HG03139 (cell line): ENCODE measurements around the gene CCNK.

Experiments
- ATAC-seq: cut with Tn5 transposase; IDR thresholded peaks from one replicate; pipeline ENCODE4 v1.9.1; 2021; ENCODE audit not compliant: unreplicated experiment

The CCNK gene

GRCh38 chr14:99532310-99532709 lies 51.1 kb downstream of the CCNK start:
- no peak for ATAC-seq

DNA sequence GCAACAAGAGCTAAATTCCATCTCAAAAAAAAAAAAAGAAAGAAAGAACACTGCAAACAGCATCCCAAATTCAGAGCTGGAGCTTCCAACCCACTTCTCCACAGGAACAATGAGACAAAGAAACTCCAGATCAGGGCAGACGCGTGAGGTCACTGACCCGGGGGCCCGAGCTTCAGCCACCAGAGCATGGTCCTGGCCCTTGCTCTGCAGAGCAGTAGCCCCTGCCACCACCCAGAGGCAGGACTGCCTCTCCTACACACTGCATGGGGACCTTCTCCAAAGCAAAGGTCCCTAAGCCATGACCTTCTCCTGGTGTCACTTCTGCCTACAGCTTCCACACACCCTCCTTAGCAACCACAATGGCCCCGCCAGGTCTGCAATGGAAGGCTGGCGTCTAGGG lies 53.1 kb downstream of the CCNK start:
- ATAC-seq: no peak

DNA sequence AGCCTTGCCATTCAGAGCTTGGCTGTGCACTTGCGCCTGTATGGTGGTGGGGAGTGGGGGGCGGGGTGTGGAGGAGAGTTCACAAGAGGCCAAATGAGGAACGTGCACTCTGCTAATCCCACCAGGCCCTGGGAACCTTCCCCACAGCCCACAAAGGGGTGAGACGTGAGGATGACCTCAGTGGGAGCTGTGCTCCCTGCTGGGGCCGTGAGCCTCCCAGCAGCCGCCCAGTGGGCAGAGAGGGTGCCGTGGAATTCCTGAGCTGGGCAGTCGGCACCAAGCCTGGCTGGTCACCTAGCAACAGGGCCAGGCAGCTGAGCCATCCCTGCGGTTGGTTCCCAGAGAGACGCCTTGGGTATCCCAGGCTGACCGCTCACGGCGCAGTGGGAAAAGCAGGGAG lies 53.7 kb downstream of the CCNK start:
- no peak for ATAC-seq

DNA sequence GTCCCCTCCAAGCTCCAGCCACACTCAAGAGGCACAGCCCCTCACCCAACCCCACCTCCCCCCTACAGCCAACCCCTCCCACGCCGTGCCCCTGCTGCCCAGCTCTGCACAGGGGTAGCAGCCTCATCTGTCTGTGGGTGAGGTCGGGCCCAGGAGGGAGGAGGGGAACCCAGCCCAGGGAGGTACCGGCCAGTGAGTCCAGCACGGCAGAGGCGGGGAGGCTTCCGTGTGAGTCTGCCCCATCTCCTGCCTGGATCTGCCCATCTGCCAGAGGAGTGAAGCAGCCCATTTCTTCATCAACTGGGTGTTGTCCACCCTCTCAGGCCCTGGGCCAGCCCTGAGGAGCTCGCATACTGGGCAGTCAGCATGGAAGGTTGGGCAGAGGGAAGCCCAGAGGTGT lies 54.2 kb downstream of the CCNK start:
- no peak for ATAC-seq

DNA sequence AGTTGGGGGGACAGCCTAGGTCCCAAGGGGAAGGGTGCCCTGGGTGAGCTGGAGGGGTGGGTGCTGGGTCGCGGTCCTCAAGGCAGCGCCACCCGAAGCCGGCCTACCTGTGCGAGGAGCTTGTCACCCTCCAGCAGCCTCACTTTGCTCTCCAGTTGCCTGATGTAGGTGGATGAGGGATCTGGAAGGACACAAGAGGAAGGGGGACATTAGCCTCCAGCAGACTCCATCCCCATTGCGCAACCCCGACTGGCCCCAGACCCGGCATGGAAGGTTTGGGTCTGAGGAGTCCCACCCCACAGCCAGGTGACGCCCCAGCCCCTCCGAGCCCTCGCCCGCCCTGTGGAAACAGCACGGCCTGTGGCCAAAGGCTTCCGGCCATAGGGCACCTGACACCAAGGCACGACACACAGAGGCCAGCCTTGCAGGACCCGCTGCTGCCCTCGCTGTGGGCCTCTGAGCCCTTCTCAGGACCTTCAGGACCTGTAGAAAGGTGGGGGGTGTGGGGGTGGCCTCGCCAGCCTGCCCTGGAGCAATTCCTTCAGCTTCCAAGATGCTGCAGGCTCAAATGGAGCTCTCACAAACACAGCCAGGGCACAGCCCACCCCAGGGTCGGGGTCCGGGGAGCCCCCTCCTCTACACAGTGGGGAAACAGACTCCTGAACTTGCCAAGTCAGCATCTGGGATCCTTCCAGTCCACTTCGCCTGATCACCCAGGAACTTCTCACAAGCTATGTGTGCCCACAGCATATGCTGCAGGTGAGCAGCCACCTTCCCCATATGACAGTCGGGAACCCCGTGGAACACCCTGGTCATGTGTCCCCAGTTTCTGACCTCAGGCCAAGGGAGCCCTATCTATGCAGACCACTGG lies 54.9 kb downstream of the CCNK start:
- ATAC-seq: no peak

DNA sequence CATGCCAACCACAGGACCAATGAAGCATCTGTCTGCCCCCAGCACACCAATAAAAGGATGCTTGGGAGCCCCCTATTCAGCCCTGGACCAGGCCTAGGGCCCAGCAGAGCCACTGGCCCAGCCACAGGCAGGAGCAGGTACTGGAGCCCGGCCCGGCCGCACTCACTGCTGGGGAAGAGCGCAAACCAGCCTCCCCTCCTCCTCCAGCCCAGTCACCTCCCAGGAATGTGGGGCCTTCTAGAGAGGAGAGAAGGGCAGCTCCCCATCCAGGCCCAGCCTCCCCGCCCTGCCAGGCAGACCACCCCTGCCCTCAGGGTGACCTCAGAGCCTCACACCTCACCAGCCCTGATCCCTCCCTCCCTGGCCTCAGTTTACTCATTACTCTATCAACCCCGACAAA lies 56.2 kb downstream of the CCNK start:
- no peak for ATAC-seq

- no peak for ATAC-seq
These were observed 57.1 kb downstream of the CCNK start for GRCh38 chr14:99538275-99538674.

- ATAC-seq: no peak
These were observed 57.5 kb downstream of the CCNK start for GRCh38 chr14:99538733-99539132.

GRCh38 chr14:99539491-99539890 lies 58.3 kb downstream of the CCNK start:
- no peak for ATAC-seq

- ATAC-seq: no peak
These were observed 59.2 kb downstream of the CCNK start for GRCh38 chr14:99540196-99541032.

- no peak for ATAC-seq
These were observed 60.0 kb downstream of the CCNK start for GRCh38 chr14:99541211-99541610.

GRCh38 chr14:99541677-99542470 lies 60.7 kb downstream of the CCNK start:
- ATAC-seq: no peak

DNA sequence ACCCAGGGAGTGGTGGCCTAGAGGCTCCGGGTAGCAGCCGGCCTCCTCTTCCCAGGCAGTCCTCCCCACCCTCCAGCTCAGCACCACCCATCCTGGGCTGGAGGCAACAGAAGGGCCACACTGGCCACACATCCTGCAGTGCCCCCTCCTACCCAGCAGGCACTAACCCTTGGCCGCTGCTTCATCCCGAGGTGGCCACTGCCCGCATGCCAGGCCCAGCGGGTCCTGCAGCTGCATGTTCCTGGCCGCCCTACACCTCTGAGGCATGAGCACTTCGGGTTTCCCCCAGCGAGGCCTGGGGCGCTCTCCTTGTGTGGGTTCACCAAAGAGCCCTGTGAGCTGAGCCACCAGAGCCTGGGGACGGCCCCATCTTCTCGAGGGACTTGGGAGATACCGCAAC lies 61.4 kb downstream of the CCNK start:
- no peak for ATAC-seq

DNA sequence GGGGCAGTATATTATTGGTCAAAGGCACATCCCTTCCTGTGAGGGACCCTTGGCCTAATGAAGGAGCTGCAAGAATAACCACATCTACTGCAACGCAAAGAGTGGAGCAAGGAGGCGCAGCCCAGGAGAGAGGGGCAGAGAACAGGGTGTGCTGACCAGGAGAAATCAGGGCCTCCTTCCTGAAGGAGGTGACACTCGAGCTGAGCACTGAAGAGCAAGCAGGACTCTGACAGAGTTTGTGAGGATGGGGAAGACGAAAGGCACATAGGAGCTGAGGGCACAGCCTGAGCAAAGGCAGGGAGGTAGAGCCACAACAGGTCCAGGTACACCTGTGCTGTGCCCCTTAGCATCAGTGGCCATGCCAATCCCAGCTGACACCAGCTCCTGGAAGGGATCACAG lies 62.2 kb downstream of the CCNK start:
- no peak for ATAC-seq

DNA sequence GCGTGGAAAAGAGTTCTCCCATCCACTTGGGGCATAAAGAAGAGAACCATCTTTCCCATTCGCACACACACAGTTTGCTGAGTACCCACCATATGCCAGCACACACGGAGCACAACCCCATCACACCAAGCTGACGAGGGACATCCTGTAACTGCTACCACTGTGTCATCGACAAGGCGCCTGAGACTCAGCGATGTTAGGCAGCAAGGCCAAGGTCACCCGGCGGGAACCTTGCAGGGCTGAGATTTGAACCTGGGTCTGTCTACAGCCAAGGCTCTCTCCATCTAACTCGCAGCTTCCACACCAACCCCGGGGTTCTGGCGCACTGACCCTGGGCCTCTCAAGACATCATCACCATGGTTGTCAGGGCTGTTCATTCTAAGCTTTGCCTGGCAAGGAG lies 62.8 kb downstream of the CCNK start:
- ATAC-seq: no peak

- no peak for ATAC-seq
These were observed 63.8 kb downstream of the CCNK start for GRCh38 chr14:99544991-99545390.

GRCh38 chr14:99545586-99545985 lies 64.4 kb downstream of the CCNK start:
- ATAC-seq: no peak

DNA sequence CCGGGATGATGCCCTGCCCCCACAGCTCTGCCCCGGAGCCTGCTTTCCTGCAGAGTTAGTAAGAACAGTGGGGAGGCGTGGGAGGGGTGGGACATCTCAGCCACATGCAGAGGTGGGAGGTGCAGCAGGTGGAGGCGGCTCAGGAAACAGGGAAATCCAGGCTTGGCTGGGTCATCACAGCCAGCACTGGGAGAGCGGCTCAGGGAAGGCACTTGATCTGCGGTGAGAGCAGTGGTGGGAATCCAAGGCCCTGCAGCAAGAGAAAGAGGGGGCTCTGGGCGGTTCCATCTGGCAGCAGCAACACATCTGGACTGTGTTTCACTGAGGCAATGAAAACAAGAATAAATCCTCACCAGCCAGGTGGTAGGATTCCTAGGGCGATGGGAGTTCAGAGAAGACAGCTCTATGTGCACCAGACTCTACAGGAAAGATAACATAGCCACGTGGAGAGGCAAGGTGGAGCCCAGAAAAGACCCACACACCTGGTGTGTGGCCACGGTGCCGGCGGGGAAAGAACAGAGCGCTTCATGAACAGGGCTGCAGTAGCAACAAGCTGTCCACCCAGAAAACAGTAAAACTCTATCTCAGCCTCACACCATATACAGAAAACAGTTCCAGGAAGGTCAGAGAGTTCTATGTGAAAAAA lies 65.1 kb downstream of the CCNK start:
- no peak for ATAC-seq

GRCh38 chr14:99548255-99548654 lies 67.0 kb downstream of the CCNK start:
- ATAC-seq: no peak

DNA sequence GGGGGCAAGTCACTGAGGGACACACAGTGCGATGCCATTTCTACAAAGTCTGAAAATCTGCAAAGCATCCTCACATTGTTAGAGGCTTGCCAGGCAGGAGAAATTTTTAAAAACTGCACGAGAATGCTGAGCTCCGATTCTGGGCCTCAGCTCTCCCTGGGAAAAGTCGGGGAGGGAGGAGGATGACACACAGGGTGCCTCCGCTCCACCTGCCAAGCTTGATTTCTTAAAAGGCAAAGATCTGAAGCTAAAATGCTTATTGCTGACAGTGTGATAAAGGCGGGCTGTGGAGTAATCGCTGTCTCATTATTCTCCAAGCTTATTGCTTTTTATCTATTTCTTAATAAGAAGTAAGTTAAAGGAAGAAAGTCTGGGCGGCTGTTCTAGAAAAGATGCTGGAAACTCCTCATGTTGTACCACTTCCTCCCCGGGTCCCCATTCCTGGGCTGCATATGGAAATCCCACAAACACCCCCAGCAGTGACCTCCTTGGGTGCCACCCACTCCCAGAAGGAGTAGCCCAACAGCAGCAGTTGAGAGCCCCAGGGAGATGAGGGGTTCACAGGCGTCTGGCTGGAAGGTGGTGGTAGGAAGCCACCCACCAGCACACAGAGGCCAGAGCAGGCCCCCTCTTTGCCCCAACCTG lies 67.8 kb downstream of the CCNK start:
- ATAC-seq: no peak
